ENCODE measurements around the gene KRI1. TPM values are rescaled to one million over a fixed set of nuclear protein-coding genes. Genes with fewer than 3 reads are reported as not detected.

The KRI1 gene
- total RNA-seq, 2 donors from 2014 or later: 23.6 to 23.8 TPM

GRCh38 chr19:10566408-10566657 is 523 bp upstream of the KRI1 start:
- Histone ChIP-seq H3K4me3 (peak overlapping the region; percentile 81 to 92), H3K36me3 (no peaks in the 10 kb centered on the region), H3K27ac (peak overlapping the region; percentile 83 to 86), H3K4me1 (replicated peaks) (peaks cover 16% of the 10 kb centered on the region), H3K9me3 (no peaks in the 10 kb centered on the region), H3K27me3 (replicated peaks; ENCODE audit: insufficient read depth) (no peaks in the 10 kb centered on the region)
- no peak for DNase-seq (ENCODE audit: low spot score)
- 12% methylated on average over 4 of the region's 4 CpGs for WGBS
- no peak for TF ChIP-seq POLR2AphosphoS5 (IDR thresholded peaks at IDR 0.05)
- TF ChIP-seq, protein P1, sequence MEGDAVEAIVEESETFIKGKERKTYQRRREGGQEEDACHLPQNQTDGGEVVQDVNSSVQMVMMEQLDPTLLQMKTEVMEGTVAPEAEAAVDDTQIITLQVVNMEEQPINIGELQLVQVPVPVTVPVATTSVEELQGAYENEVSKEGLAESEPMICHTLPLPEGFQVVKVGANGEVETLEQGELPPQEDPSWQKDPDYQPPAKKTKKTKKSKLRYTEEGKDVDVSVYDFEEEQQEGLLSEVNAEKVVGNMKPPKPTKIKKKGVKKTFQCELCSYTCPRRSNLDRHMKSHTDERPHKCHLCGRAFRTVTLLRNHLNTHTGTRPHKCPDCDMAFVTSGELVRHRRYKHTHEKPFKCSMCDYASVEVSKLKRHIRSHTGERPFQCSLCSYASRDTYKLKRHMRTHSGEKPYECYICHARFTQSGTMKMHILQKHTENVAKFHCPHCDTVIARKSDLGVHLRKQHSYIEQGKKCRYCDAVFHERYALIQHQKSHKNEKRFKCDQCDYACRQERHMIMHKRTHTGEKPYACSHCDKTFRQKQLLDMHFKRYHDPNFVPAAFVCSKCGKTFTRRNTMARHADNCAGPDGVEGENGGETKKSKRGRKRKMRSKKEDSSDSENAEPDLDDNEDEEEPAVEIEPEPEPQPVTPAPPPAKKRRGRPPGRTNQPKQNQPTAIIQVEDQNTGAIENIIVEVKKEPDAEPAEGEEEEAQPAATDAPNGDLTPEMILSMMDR (IDR thresholded peaks at IDR 0.05): no peak
- TF ChIP-seq POLR2A (IDR thresholded peaks at IDR 0.05): no peak
- intact Hi-C loops (cut with DNase I): loop anchor here (5.0 kb wide), 1 partner anchor 64 kb away; the partner anchor contains the start of gene KEAP1

DNA sequence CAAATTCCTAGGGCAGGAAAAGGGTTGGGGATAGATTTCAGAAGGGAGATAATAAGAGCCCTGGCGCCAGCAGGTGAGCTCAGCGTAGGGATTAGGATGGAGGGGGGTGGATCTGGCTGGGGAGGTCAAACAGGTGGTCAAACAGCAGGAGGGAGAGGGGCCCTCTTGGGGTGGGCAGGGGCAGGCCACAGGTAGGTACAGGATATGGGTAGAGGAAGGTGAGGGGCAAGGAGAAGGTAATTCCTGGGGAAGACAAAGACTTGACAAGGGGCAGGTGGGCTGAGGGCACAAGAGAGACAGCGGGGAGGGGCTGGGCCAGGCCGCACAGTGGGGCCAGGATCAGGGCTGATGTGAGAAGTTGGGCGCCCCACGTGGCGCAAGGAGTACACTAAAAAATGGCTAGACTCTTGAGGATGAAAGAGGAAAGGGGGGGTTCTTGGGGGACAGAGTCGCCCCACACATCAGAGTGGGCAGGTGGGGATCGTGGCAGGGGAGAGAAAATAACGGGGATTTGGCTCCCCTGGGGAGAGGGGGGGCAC is 713 bp downstream of the KRI1 start:
- H3K4me1 ChIP-seq (replicated peaks): peaks cover 16% of the 10 kb centered on the region
- H3K36me3 ChIP-seq: peaks cover 0 to 6% of the 10 kb centered on the region in 2 donors
- H3K4me3 ChIP-seq: peak overlapping the region; percentile 81 to 92
- intact Hi-C loops (cut with DNase I): loop anchor here (5.0 kb wide), 1 partner anchor 63 kb away; the partner anchor contains the start of gene KEAP1
- no peaks in the 10 kb centered on the region for H3K9me3 ChIP-seq
- 9% methylated on average over 10 of the region's 10 CpGs for WGBS
- H3K27ac ChIP-seq: peak overlapping the region; percentile 83 to 86
- no peaks in the 10 kb centered on the region for H3K27me3 ChIP-seq (replicated peaks; ENCODE audit: insufficient read depth)
- DNase-seq (ENCODE audit: low spot score): no peak
- TF ChIP-seq POLR2AphosphoS5 (IDR thresholded peaks at IDR 0.05) (no peak), POLR2A (IDR thresholded peaks at IDR 0.05) (no peak)
- TF ChIP-seq, protein P1 (IDR thresholded peaks at IDR 0.05): no peak

DNA sequence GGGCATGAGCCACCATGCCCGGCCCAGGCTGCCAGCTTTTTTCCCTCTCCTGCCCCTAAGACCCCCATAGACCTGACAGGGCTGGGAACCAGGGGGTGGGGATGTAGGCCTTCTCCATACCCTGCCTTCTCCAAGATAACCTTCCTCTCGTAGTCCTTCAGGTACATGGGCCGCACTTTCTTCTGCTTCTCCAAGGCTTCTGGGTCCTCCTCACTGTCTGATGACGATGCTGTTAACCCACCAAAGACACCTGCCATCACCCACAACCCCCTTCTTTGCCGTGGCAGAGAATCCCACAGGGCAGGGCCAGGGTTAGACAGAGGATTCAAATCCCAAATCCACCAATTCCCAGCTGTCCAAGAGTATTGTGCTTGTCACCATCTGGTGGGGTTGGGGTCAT is 3.2 kb downstream of the KRI1 start:
- no peak overlapping the region for H3K4me3 ChIP-seq
- DNase-seq (ENCODE audit: low spot score): no peak
- 95% methylated on average over 5 of the region's 5 CpGs for WGBS
- H3K36me3 ChIP-seq: peaks cover 2 to 16% of the 10 kb centered on the region in 2 donors
- no peaks in the 10 kb centered on the region for H3K9me3 ChIP-seq
- no peaks in the 10 kb centered on the region for H3K27me3 ChIP-seq (replicated peaks; ENCODE audit: insufficient read depth)
- intact Hi-C loops (cut with DNase I): no loop called here
- H3K27ac ChIP-seq: no peak overlapping the region
- no peak for TF ChIP-seq POLR2A (IDR thresholded peaks at IDR 0.05)
- TF ChIP-seq, protein P1 (IDR thresholded peaks at IDR 0.05): no peak
- TF ChIP-seq POLR2AphosphoS5 (IDR thresholded peaks at IDR 0.05): no peak
- peaks cover 10% of the 10 kb centered on the region for H3K4me1 ChIP-seq (replicated peaks)

GRCh38 chr19:10560154-10560553 is 5.7 kb downstream of the KRI1 start:
- H3K36me3 ChIP-seq: peaks cover 8 to 16% of the 10 kb centered on the region in 2 donors
- peaks cover 5% of the 10 kb centered on the region for H3K4me1 ChIP-seq (replicated peaks)
- no peaks in the 10 kb centered on the region for H3K27me3 ChIP-seq (replicated peaks; ENCODE audit: insufficient read depth)
- no peaks in the 10 kb centered on the region for H3K9me3 ChIP-seq
- no peak for DNase-seq (ENCODE audit: low spot score)
- no peak overlapping the region for H3K27ac ChIP-seq
- H3K4me3 ChIP-seq: no peak overlapping the region
- TF ChIP-seq POLR2A (IDR thresholded peaks at IDR 0.05): no peak
- TF ChIP-seq, protein P1 (IDR thresholded peaks at IDR 0.05): no peak
- TF ChIP-seq POLR2AphosphoS5 (IDR thresholded peaks at IDR 0.05): no peak
- intact Hi-C loops (cut with DNase I): no loop called here
- WGBS: 87% methylated on average over 7 of the region's 7 CpGs

GRCh38 chr19:10557603-10558197 is 8.1 kb downstream of the KRI1 start:
- peaks cover 12 to 16% of the 10 kb centered on the region in 2 donors for H3K36me3 ChIP-seq
- H3K27me3 ChIP-seq (replicated peaks; ENCODE audit: insufficient read depth): no peaks in the 10 kb centered on the region
- H3K27ac ChIP-seq: no peak overlapping the region
- 90% methylated on average over 33 of the region's 33 CpGs for WGBS
- TF ChIP-seq POLR2A (IDR thresholded peaks at IDR 0.05) (no peak), POLR2AphosphoS5 (IDR thresholded peaks at IDR 0.05) (no peak)
- TF ChIP-seq, protein P1 (IDR thresholded peaks at IDR 0.05): no peak
- no peaks in the 10 kb centered on the region for H3K9me3 ChIP-seq
- no peak for DNase-seq (ENCODE audit: low spot score)
- H3K4me1 ChIP-seq (replicated peaks): no peaks in the 10 kb centered on the region
- no peak overlapping the region for H3K4me3 ChIP-seq
- intact Hi-C loops (cut with DNase I): no loop called here
